GM21529 (cell line): ENCODE measurements around the gene PDXP.
"Not testable (repeated sequence)": the region's sequence is repeated elsewhere in the genome, so short reads cannot be mapped to it uniquely, and the experiment has no call there.

Source experiments
- ATAC-seq: cut with Tn5 transposase; IDR thresholded peaks from one replicate; pipeline ENCODE4 v1.9.1; 2021; ENCODE audit not compliant: unreplicated experiment

PDXP gene

GRCh38 chr22:37643225-37643847, 15.2 kb upstream of the PDXP start:
- ATAC-seq, result no peak

GRCh38 chr22:37647317-37647716, 11.2 kb upstream of the PDXP start:
- ATAC-seq, result no peak

GRCh38 chr22:37647928-37648327, 10.6 kb upstream of the PDXP start:
- no peak for ATAC-seq

GRCh38 chr22:37650463-37651136, 7.9 kb upstream of the PDXP start:
- ATAC-seq, result no peak

- ATAC-seq, result no peak
These were observed 3.8 kb upstream of the PDXP start for GRCh38 chr22:37654563-37655251.

- ATAC-seq, result no peak
These were observed 3.3 kb upstream of the PDXP start for GRCh38 chr22:37655252-37655563.

- not testable (repeated sequence) for ATAC-seq
These were observed 1.9 kb upstream of the PDXP start for GRCh38 chr22:37656583-37656982.

GRCh38 chr22:37657590-37658132, 862 bp upstream of the PDXP start:
- no peak for ATAC-seq

- ATAC-seq, result peak; percentile 1
These were observed 758 bp downstream of the PDXP start for GRCh38 chr22:37659066-37659896.

- ATAC-seq, result no peak
These were observed 1.6 kb downstream of the PDXP start for GRCh38 chr22:37659897-37660708.

- no peak for ATAC-seq
These were observed 2.2 kb downstream of the PDXP start for GRCh38 chr22:37660709-37661045.

GRCh38 chr22:37661160-37661924, 2.8 kb downstream of the PDXP start:
- ATAC-seq, result no peak

- ATAC-seq, result no peak
These were observed 3.5 kb downstream of the PDXP start for GRCh38 chr22:37662039-37662438.

GRCh38 chr22:37663521-37664140, 5.1 kb downstream of the PDXP start:
- ATAC-seq, result no peak

- ATAC-seq, result no peak
These were observed 6.0 kb downstream of the PDXP start for GRCh38 chr22:37664249-37665101.

- no peak for ATAC-seq
These were observed 7.0 kb downstream of the PDXP start for GRCh38 chr22:37665487-37665886.

GRCh38 chr22:37669586-37669985, 11.1 kb downstream of the PDXP start:
- no peak for ATAC-seq

GRCh38 chr22:37672206-37672919, 13.8 kb downstream of the PDXP start:
- no peak for ATAC-seq
